ENCODE results near the gene SLC52A1. TPM values are rescaled to one million over a fixed set of nuclear protein-coding genes. Genes with fewer than 3 reads are reported as not detected.
"Not testable (repeated sequence)": the region's sequence is repeated elsewhere in the genome, so short reads cannot be mapped to it uniquely, and the experiment has no call there.

The SLC52A1 gene
- polyA plus RNA-seq, 2 of the 4 experiments (the other 2 are of a cell fraction) = 1.0 to 1.4 TPM

DNA sequence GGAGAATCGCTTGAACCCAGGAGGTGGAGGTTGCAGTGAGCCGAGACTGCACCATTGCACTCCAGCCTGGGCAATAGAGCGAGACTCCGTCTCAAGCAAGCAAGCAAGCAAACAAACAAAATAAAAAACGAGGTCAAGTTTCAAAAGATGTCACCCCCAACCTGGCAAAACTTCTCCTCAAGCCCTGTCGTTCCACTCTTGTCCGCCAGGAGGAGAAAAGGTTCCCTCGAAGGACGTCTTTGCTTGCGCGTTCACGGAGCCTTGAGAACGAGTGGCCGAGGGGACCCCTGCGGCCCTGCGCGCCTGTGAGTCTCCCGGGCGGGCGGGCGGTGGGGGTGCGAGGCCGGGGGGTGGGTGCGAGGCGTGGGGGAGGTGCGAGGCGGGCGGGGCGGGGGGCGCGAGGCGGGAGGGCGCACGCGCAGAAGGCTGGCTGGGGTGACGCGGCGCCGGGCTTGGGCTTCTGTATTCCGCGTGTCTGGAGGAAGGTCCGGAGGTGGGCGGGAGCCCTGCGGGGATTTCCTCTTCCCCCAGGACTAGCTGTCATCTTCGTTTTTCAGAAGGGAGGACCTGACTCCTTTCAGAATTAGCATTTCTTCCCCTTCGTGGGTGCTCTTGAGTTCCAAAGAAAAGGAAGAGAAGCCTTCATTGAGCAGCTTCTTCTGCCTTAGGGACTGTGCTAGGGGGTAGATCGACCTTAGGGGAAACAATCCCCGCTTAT lies 3.7 kb downstream of the SLC52A1 start (continued):
- TF ChIP-seq RAD21 (conservative IDR thresholded peaks at IDR 0.05 in 1 of 2, IDR thresholded peaks at IDR 0.05 in 1 of 2) = peak; percentile 47 to 55; a peak in 4 of 5 replicates
- no peak for TF ChIP-seq GATA3 (IDR thresholded peaks at IDR 0.05; ENCODE audit: borderline replicate concordance)
- TF ChIP-seq MAZ (IDR thresholded peaks at IDR 0.05; ENCODE audit: borderline replicate concordance, low read depth, low read length) = 0 out of 2 replicates have a peak, but pooled peaks have one; percentile 26
- TF ChIP-seq, protein P1, sequence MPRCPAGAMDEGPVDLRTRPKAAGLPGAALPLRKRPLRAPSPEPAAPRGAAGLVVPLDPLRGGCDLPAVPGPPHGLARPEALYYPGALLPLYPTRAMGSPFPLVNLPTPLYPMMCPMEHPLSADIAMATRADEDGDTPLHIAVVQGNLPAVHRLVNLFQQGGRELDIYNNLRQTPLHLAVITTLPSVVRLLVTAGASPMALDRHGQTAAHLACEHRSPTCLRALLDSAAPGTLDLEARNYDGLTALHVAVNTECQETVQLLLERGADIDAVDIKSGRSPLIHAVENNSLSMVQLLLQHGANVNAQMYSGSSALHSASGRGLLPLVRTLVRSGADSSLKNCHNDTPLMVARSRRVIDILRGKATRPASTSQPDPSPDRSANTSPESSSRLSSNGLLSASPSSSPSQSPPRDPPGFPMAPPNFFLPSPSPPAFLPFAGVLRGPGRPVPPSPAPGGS (IDR thresholded peaks at IDR 0.05) = no peak
- TF ChIP-seq NPAS2 (CRISPR knock-in tag; IDR thresholded peaks at IDR 0.05; ENCODE audit: borderline replicate concordance) = no peak
- TF ChIP-seq ZNF302 (CRISPR knock-in tag; IDR thresholded peaks at IDR 0.05) = no peak
- no peak for TF ChIP-seq FOSB (CRISPR knock-in tag; IDR thresholded peaks at IDR 0.05)
- TF ChIP-seq HDAC2 (IDR thresholded peaks at IDR 0.05) = no peak
- no peak for TF ChIP-seq JUNB (IDR thresholded peaks at IDR 0.05)
- TF ChIP-seq, protein P2, sequence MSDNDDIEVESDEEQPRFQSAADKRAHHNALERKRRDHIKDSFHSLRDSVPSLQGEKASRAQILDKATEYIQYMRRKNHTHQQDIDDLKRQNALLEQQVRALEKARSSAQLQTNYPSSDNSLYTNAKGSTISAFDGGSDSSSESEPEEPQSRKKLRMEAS (IDR thresholded peaks at IDR 0.05) = peak; percentile 91
- TF ChIP-seq CBX2 (IDR thresholded peaks at IDR 0.05; ENCODE audit: borderline replicate concordance, low read depth) = no peak
- TF ChIP-seq TP53 (CRISPR knock-in tag; IDR thresholded peaks at IDR 0.05) = no peak
- no peak for TF ChIP-seq ZFP36 (IDR thresholded peaks at IDR 0.05; ENCODE audit: borderline replicate concordance, partially characterized antibody)

DNA sequence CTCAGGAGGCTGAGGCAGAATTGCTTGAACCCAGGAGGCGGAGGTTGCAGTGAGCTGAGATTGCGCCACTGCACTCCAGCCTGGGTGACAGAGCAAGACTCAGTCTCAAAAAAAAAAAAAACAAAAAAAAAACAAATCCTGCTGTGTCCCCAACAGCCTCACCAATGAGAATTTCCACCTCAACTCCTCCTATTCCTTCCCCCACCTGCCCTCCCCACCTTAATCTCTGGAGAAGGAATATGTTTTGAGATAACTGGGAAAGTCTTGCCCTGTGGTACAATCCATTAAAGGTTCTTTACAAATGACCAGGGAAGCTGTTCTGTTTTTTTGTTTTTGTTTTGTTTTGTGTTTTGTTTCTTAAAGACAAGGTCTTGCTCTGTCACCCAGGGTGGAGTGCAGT lies 5.1 kb downstream of the SLC52A1 start:
- not testable (repeated sequence) for FAIRE-seq; DNase-seq (ENCODE audit: low read depth in 1 of 2, low spot score in 1 of 2); H3K9me3 ChIP-seq; H3K4me2 ChIP-seq; H3K4me3 ChIP-seq; ATAC-seq; H3K27ac ChIP-seq; H3K4me1 ChIP-seq
- POLR2A ChIA-PET = interaction anchor here (2.1 kb wide), 1 partner anchor 33 kb away, joined by 5 read pairs; the partner anchor contains the start of genes INCA1 and KIF1C
- WGBS (ENCODE audit: missing lambda C conversion rate) = 98% methylated on average over 2 of the region's 2 CpGs
- CTCF ChIA-PET = interaction anchor here (0.8 to 5.7 kb wide), 17 partner anchors 8 to 121 kb away, joined by 3 to 58 read pairs (median 7); partner anchors contain the start of gene CAMTA2

DNA sequence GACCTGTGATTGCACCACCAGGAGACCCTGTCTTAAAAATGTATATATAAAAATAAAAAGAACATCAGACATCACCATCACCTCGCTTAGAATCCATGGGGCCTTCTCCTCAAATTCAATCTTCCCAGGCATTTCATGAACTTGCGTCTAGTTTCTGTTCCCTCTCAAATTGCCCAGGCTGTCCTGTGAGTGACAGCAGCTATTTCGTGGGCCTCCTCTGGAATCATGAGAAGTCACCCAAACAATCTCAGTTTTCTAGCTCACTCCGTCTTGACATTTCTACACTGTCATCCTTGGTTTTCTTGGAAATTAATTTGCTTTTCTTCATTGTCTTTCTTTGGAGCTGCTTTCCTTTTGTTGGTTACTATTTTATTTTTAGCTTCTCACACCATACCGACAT lies 7.3 kb downstream of the SLC52A1 start:
- 80% methylated on average over 5 of the region's 5 CpGs for WGBS (ENCODE audit: missing lambda C conversion rate)
- no peak for FAIRE-seq

More for the DNA sequence above, 7.3 kb downstream of the SLC52A1 start:
- ATAC-seq (no peak), DNase-seq (ENCODE audit: low read depth in 1 of 2, low spot score in 1 of 2) (no peak)
- H3K4me1 ChIP-seq = peaks cover 3% of the 10 kb centered on the region; the same call in 1 of the 3 replicates
- ChIA-PET CTCF (interaction anchor here (0.7 to 5.5 kb wide), 9 partner anchors 10 to 119 kb away, joined by 3 to 58 read pairs (median 4); no protein-coding TSS in a partner anchor), POLR2A (no interaction called here)
- no peak overlapping the region for H3K27ac ChIP-seq
- H3K4me2 ChIP-seq = no peak overlapping the region
- H3K9me3 ChIP-seq = no peaks in the 10 kb centered on the region
- TF ChIP-seq, protein P3, sequence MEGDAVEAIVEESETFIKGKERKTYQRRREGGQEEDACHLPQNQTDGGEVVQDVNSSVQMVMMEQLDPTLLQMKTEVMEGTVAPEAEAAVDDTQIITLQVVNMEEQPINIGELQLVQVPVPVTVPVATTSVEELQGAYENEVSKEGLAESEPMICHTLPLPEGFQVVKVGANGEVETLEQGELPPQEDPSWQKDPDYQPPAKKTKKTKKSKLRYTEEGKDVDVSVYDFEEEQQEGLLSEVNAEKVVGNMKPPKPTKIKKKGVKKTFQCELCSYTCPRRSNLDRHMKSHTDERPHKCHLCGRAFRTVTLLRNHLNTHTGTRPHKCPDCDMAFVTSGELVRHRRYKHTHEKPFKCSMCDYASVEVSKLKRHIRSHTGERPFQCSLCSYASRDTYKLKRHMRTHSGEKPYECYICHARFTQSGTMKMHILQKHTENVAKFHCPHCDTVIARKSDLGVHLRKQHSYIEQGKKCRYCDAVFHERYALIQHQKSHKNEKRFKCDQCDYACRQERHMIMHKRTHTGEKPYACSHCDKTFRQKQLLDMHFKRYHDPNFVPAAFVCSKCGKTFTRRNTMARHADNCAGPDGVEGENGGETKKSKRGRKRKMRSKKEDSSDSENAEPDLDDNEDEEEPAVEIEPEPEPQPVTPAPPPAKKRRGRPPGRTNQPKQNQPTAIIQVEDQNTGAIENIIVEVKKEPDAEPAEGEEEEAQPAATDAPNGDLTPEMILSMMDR (IDR thresholded peaks at IDR 0.05) = no peak
- TF ChIP-seq NR3C1 (IDR thresholded peaks at IDR 0.05) = no peak
- no peak for TF ChIP-seq MYC (IDR thresholded peaks at IDR 0.05; ENCODE audit: borderline replicate concordance, low read length)
- TF ChIP-seq POLR2AphosphoS2 (conservative IDR thresholded peaks at IDR 0.05; ENCODE audit: low read length) = no peak
- TF ChIP-seq, protein P4, sequence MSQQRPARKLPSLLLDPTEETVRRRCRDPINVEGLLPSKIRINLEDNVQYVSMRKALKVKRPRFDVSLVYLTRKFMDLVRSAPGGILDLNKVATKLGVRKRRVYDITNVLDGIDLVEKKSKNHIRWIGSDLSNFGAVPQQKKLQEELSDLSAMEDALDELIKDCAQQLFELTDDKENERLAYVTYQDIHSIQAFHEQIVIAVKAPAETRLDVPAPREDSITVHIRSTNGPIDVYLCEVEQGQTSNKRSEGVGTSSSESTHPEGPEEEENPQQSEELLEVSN (IDR thresholded peaks at IDR 0.05; ENCODE audit: borderline replicate concordance, low read depth) = no peak
- TF ChIP-seq, protein P5, sequence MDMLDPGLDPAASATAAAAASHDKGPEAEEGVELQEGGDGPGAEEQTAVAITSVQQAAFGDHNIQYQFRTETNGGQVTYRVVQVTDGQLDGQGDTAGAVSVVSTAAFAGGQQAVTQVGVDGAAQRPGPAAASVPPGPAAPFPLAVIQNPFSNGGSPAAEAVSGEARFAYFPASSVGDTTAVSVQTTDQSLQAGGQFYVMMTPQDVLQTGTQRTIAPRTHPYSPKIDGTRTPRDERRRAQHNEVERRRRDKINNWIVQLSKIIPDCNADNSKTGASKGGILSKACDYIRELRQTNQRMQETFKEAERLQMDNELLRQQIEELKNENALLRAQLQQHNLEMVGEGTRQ (IDR thresholded peaks at IDR 0.05) = no peak
- TF ChIP-seq EHMT2 (IDR thresholded peaks at IDR 0.05; ENCODE audit: low read depth) = no peak
- TF ChIP-seq ESRRA (IDR thresholded peaks at IDR 0.05; ENCODE audit: borderline replicate concordance, low read length) = no peak
- H3K4me3 ChIP-seq = no peak overlapping the region
